Large intestine (tissue), 3 donors: ENCODE measurements around the gene ACER3. TPM values are rescaled to one million over a fixed set of nuclear protein-coding genes. Genes with fewer than 3 reads are reported as not detected.
"Not testable (repeated sequence)": the region's sequence is repeated elsewhere in the genome, so short reads cannot be mapped to it uniquely, and the experiment has no call there.

ENCODE experiments used
- DNase-seq, 2 donors: peaks; one replicate each; pipeline versions ENCODE4 v3.0.0 to v3.0.0-alpha.2; 2013
- H3K27ac ChIP-seq: one replicate; pipeline ENCODE4 v1.5.1; 2013; ENCODE audit warnings: low read length
- H3K27me3 ChIP-seq: 2 replicates; pipeline ENCODE4 v1.6.1; 2013; ENCODE audit warnings: low read length; ENCODE audit not compliant: control insufficient read depth, insufficient read depth
- H3K36me3 ChIP-seq: 2 replicates; pipeline ENCODE4 v1.6.1; 2013; ENCODE audit warnings: low read length; ENCODE audit not compliant: control insufficient read depth, insufficient read depth
- H3K4me1 ChIP-seq: one replicate; pipeline ENCODE4 v1.6.1; 2013; ENCODE audit warnings: low read length; ENCODE audit not compliant: control insufficient read depth, insufficient read depth
- H3K4me3 ChIP-seq: one replicate; pipeline ENCODE4 v1.5.1; 2013; ENCODE audit warnings: low read length
- H3K9me3 ChIP-seq: one replicate; pipeline ENCODE4 v1.6.1; 2013; ENCODE audit warnings: mild to moderate bottlenecking, low read depth, low read length, moderate library complexity; ENCODE audit not compliant: control insufficient read depth
- WGBS: methylation state at CpG from one replicate; pipeline ENCODE4 v1.1.5; 2013; ENCODE audit warnings: low lambda C conversion rate; ENCODE audit not compliant: insufficient coverage; 5-methylcytosine and 5-hydroxymethylcytosine counted together
- polyA plus RNA-seq: library from polyadenylated mRNA; unstranded; fragments of 120-200 nt; gene quantifications from one replicate; pipeline ENCODE4 v1.2.1, GENCODE V29; 2013

Gene ACER3
- polyA plus RNA-seq, 1 donor, result 9.4 TPM

- DNase-seq, result no peak
- Histone ChIP-seq H3K4me1 (no peaks in the 10 kb centered on the region), H3K9me3 (no peaks in the 10 kb centered on the region), H3K27me3 (no peaks in the 10 kb centered on the region), H3K36me3 (no peaks in the 10 kb centered on the region), H3K4me3 (no peak overlapping the region), H3K27ac (no peak overlapping the region)
- 64% methylated on average over 4 of the region's 4 CpGs for WGBS
Observed at GRCh38 chr11:76850130-76850529, 10.6 kb upstream of the ACER3 start.

GRCh38 chr11:76850815-76851214 lies 9.9 kb upstream of the ACER3 start:
- no peak for DNase-seq
- WGBS, result no CpG with 5 or more reads among the region's 6 CpGs

GRCh38 chr11:76854709-76855108 lies 6.0 kb upstream of the ACER3 start:
- Histone ChIP-seq H3K36me3 (no peaks in the 10 kb centered on the region), H3K27ac (no peak overlapping the region), H3K9me3 (no peaks in the 10 kb centered on the region), H3K4me3 (no peak overlapping the region), H3K4me1 (no peaks in the 10 kb centered on the region), H3K27me3 (no peaks in the 10 kb centered on the region)
- WGBS, result no CpG with 5 or more reads among the region's 1 CpG
- no peak for DNase-seq

More at GRCh38 chr11:76850815-76851214, 9.9 kb upstream of the ACER3 start:
- H3K4me1 ChIP-seq, result no peaks in the 10 kb centered on the region
- no peak overlapping the region for H3K4me3 ChIP-seq
- H3K36me3 ChIP-seq, result no peaks in the 10 kb centered on the region
- no peaks in the 10 kb centered on the region for H3K9me3 ChIP-seq
- H3K27me3 ChIP-seq, result no peaks in the 10 kb centered on the region
- H3K27ac ChIP-seq, result no peak overlapping the region

GRCh38 chr11:76855670-76856069 lies 5.0 kb upstream of the ACER3 start:
- not testable (repeated sequence) for H3K4me1 ChIP-seq, H3K36me3 ChIP-seq, DNase-seq, H3K4me3 ChIP-seq, H3K27ac ChIP-seq, H3K9me3 ChIP-seq, H3K27me3 ChIP-seq
- WGBS, result 80% methylated on average over 1 of the region's 5 CpGs

GRCh38 chr11:76856106-76856505 lies 4.6 kb upstream of the ACER3 start:
- no peak overlapping the region for H3K4me3 ChIP-seq
- H3K36me3 ChIP-seq, result no peaks in the 10 kb centered on the region
- peaks cover 5% of the 10 kb centered on the region for H3K4me1 ChIP-seq
- no peak for DNase-seq
- no peaks in the 10 kb centered on the region for H3K27me3 ChIP-seq
- H3K9me3 ChIP-seq, result no peaks in the 10 kb centered on the region
- H3K27ac ChIP-seq, result no peak overlapping the region

GRCh38 chr11:76856571-76856970 lies 4.1 kb upstream of the ACER3 start:
- 100% methylated on average over 2 of the region's 2 CpGs for WGBS

GRCh38 chr11:76857781-76858410 lies 2.8 kb upstream of the ACER3 start:
- Histone ChIP-seq H3K4me1 (peaks cover 11% of the 10 kb centered on the region), H3K27ac (no peak overlapping the region), H3K36me3 (no peaks in the 10 kb centered on the region), H3K27me3 (no peaks in the 10 kb centered on the region), H3K9me3 (no peaks in the 10 kb centered on the region), H3K4me3 (no peak overlapping the region)
- no peak for DNase-seq
- WGBS, result 94% methylated on average over 3 of the region's 6 CpGs

More at GRCh38 chr11:76856571-76856970, 4.1 kb upstream of the ACER3 start:
- Histone ChIP-seq H3K27me3 (no peaks in the 10 kb centered on the region), H3K27ac (no peak overlapping the region), H3K36me3 (no peaks in the 10 kb centered on the region), H3K4me3 (no peak overlapping the region), H3K4me1 (peaks cover 8% of the 10 kb centered on the region), H3K9me3 (no peaks in the 10 kb centered on the region)
- DNase-seq, result no peak

- Histone ChIP-seq H3K36me3 (no peaks in the 10 kb centered on the region), H3K27ac (no peak overlapping the region), H3K9me3 (no peaks in the 10 kb centered on the region), H3K27me3 (no peaks in the 10 kb centered on the region), H3K4me1 (peaks cover 11% of the 10 kb centered on the region), H3K4me3 (no peak overlapping the region)
- WGBS, result 87% methylated on average over 10 of the region's 14 CpGs
- DNase-seq, result no peak
Observed at GRCh38 chr11:76859708-76860227, 950 bp upstream of the ACER3 start.

GRCh38 chr11:76861490-76861953 lies 804 bp downstream of the ACER3 start:
- 0% methylated on average over 2 of the region's 6 CpGs for WGBS
- DNase-seq, result peak in 1 of 2 donors; percentile 50
- Histone ChIP-seq H3K4me1 (peaks cover 11% of the 10 kb centered on the region), H3K27ac (no peak overlapping the region), H3K27me3 (no peaks in the 10 kb centered on the region), H3K4me3 (peak overlapping the region; percentile 90), H3K9me3 (no peaks in the 10 kb centered on the region), H3K36me3 (no peaks in the 10 kb centered on the region)

- not testable (repeated sequence) for H3K36me3 ChIP-seq, H3K27ac ChIP-seq, H3K9me3 ChIP-seq, H3K4me3 ChIP-seq, DNase-seq, H3K27me3 ChIP-seq
- no CpG with 5 or more reads among the region's 2 CpGs for WGBS
- peaks cover 11% of the 10 kb centered on the region for H3K4me1 ChIP-seq
Observed at GRCh38 chr11:76862794-76863193, 2.1 kb downstream of the ACER3 start.

- WGBS, result 94% methylated on average over 2 of the region's 3 CpGs
- DNase-seq, result no peak
Observed at GRCh38 chr11:76863196-76863777, 2.6 kb downstream of the ACER3 start.

More at GRCh38 chr11:76863196-76863777, 2.6 kb downstream of the ACER3 start:
- no peaks in the 10 kb centered on the region for H3K27me3 ChIP-seq
- H3K4me1 ChIP-seq, result peaks cover 11% of the 10 kb centered on the region
- no peaks in the 10 kb centered on the region for H3K9me3 ChIP-seq
- H3K36me3 ChIP-seq, result no peaks in the 10 kb centered on the region
- no peak overlapping the region for H3K27ac ChIP-seq
- no peak overlapping the region for H3K4me3 ChIP-seq
